HL-60 (cell line): ENCODE measurements around the gene BAD.
A peak's percentile ranks its signal among the peaks of the same experiment; 100 is the strongest.

Source experiments
- DNase-seq, 2 experiments: peaks; one replicate each; pipeline ENCODE4 v3.0.0-alpha.2; 2010 to 2020; ENCODE audit warnings: low read depth in 1 of 2, low spot score in 1 of 2
- H3K27ac ChIP-seq: fragments of 250-450 bp; sonication (Bioruptor Pico); replicated peaks from 2 replicates; pipeline ENCODE4 v1.5.1; 2020; ENCODE audit warnings: mild to moderate bottlenecking, moderate library complexity
- H3K27me3 ChIP-seq: fragments of 250-450 bp; sonication (Bioruptor Pico); 2 replicates; pipeline ENCODE4 v1.5.1; 2021; ENCODE audit warnings: mild to moderate bottlenecking, moderate library complexity; ENCODE audit not compliant: insufficient read depth, poor library complexity, severe bottlenecking
- H3K4me3 ChIP-seq: replicated peaks from 2 replicates; pipeline ENCODE4 v1.5.1; 2011; ENCODE audit warnings: mild to moderate bottlenecking, control low read depth, low read length; ENCODE audit not compliant: insufficient read depth
- CTCF ChIP-seq: IDR thresholded peaks from one replicate; pipeline ENCODE4 v1.5.1; 2011; ENCODE audit warnings: low read length, control low read depth, inconsistent platforms; ENCODE audit not compliant: insufficient read depth
- GABPA ChIP-seq: IDR thresholded peaks from 2 replicates; pipeline ENCODE4 v1.6.1; 2012; ENCODE audit warnings: low read depth
- POLR2AphosphoS5 ChIP-seq: IDR thresholded peaks from 2 replicates; pipeline ENCODE4 v1.6.1; 2012; ENCODE audit warnings: low read depth
- REST ChIP-seq: IDR thresholded peaks from 2 replicates; pipeline ENCODE4 v1.6.1; 2012; ENCODE audit warnings: low read depth; ENCODE audit not compliant: insufficient replicate concordance
- SPI1 ChIP-seq: IDR thresholded peaks from 2 replicates; pipeline ENCODE4 v1.6.1; 2012; ENCODE audit warnings: low read depth, mild to moderate bottlenecking, borderline replicate concordance

BAD gene

GRCh38 chr11:64252003-64252872 lies 32.2 kb downstream of the BAD start:
- DNase-seq, result no peak

GRCh38 chr11:64251753-64252002 lies 32.8 kb downstream of the BAD start:
- TF ChIP-seq CTCF (no peak), GABPA (no peak), REST (no peak), POLR2AphosphoS5 (no peak), SPI1 (no peak)
- Histone ChIP-seq H3K27ac (peak overlapping the region; percentile 49; the same call in 1 of the 2 replicates), H3K27me3 (no peaks in the 10 kb centered on the region), H3K4me3 (peak overlapping the region; percentile 75)
- no peak for DNase-seq

More at GRCh38 chr11:64252003-64252872, 32.2 kb downstream of the BAD start:
- H3K4me3 ChIP-seq, result peak overlapping the region; percentile 75
- TF ChIP-seq POLR2AphosphoS5 (no peak), SPI1 (peak; percentile 72)
- H3K27me3 ChIP-seq, result no peaks in the 10 kb centered on the region
- H3K27ac ChIP-seq, result peak overlapping the region; percentile 49

- Histone ChIP-seq H3K27ac (peak within 1 kb of the TSS; percentile 49), H3K27me3 (no peaks in the 10 kb centered on the region), H3K4me3 (peak within 1 kb of the TSS; percentile 75)
- peak in 1 of 2 experiments; percentile 44 for DNase-seq
- TF ChIP-seq GABPA, result no peak
- TF ChIP-seq POLR2AphosphoS5, result no peak
- no peak for TF ChIP-seq CTCF
- TF ChIP-seq SPI1, result no peak
- TF ChIP-seq REST, result no peak
Measured at GRCh38 chr11:64251016-64251752, 33.3 kb downstream of the BAD start, which contains the start of gene PLCB3. Gene PLCB3 (plus strand): TSS chr11:64251530. CDS start chr11:64251650, 120 bp downstream.

GRCh38 chr11:64250415-64251015 lies 34.0 kb downstream of the BAD start:
- TF ChIP-seq SPI1, result no peak
- no peak for TF ChIP-seq CTCF
- TF ChIP-seq REST, result no peak
- TF ChIP-seq POLR2AphosphoS5, result no peak
- TF ChIP-seq GABPA, result no peak
- H3K27ac ChIP-seq, result no peak overlapping the region; the same call in 1 of the 2 replicates
- H3K4me3 ChIP-seq, result peak overlapping the region; percentile 75
- H3K27me3 ChIP-seq, result no peaks in the 10 kb centered on the region
- DNase-seq, result no peak
